Aorta (tissue), 5 donors: ENCODE data around the gene MAPK4. TPM values are rescaled to one million over a fixed set of nuclear protein-coding genes. Genes with fewer than 3 reads are reported as not detected.
"Not testable (repeated sequence)": the region's sequence is repeated elsewhere in the genome, so short reads cannot be mapped to it uniquely, and the experiment has no call there.

Source experiments
- ATAC-seq: fragments of 200-7000 bp; cut with Tn5 transposase; one replicate; pipeline ENCODE4 v1.9.1; 2022; ENCODE audit warnings: moderate library complexity; ENCODE audit not compliant: low FRiP score
- DNase-seq, 2 donors: peaks; one replicate each; pipeline ENCODE4 v3.0.0-alpha.2; 2020
- H3K27ac ChIP-seq, 2 donors: one replicate each; pipeline ENCODE4 v1.5.1; 2013; ENCODE audit warnings: low read length in 2 of 2, mild to moderate bottlenecking in 2 of 2, moderate library complexity in 2 of 2, control low read depth in 1 of 2, inconsistent platforms in 1 of 2, low read depth in 1 of 2
- H3K27me3 ChIP-seq, 2 donors: one replicate each; pipeline ENCODE4 v1.6.1; 2013; ENCODE audit warnings: control low read depth in 1 of 2, low read length in 1 of 2, mild to moderate bottlenecking in 1 of 2, moderate library complexity in 1 of 2; ENCODE audit not compliant: insufficient read depth in 2 of 2, control insufficient read depth in 1 of 2
- H3K36me3 ChIP-seq, 2 donors: one replicate each; pipeline ENCODE4 v1.6.1; 2013; ENCODE audit warnings: control low read depth in 1 of 2, low read length in 1 of 2, mild to moderate bottlenecking in 1 of 2; ENCODE audit not compliant: insufficient read depth in 2 of 2, control insufficient read depth in 1 of 2
- H3K4me1 ChIP-seq, 2 donors: one replicate each; pipeline ENCODE4 v1.6.1; 2013; ENCODE audit warnings: low read length in 2 of 2, control low read depth in 1 of 2, mild to moderate bottlenecking in 1 of 2, moderate library complexity in 1 of 2; ENCODE audit not compliant: insufficient read depth in 2 of 2, control insufficient read depth in 1 of 2
- H3K4me3 ChIP-seq, 2 donors: one replicate each; pipeline ENCODE4 v1.5.1; 2013; ENCODE audit warnings: low read length in 2 of 2, control low read depth in 1 of 2, mild to moderate bottlenecking in 1 of 2
- H3K9me3 ChIP-seq: one replicate; pipeline ENCODE4 v1.6.1; 2013; ENCODE audit warnings: mild to moderate bottlenecking, low read length; ENCODE audit not compliant: control insufficient read depth
- WGBS, 2 donors: extraction: QIAGEN DNeasy Blood & Tissue Kit; methylation state at CpG; one replicate each; pipeline ENCODE4 v1.1.7; 2013; 5-methylcytosine and 5-hydroxymethylcytosine counted together
- intact Hi-C, 2 donors: fragments of 100-400 bp; cut with DNase I; formaldehyde crosslinking; loops; one replicate each; pipeline versions ENCODE4 v1.14.2 to v1.15.0; 2022
- polyA plus RNA-seq, 2 donors: library from polyadenylated mRNA; stranded (reverse); fragments of 200-250 nt; gene quantifications; one replicate each; pipeline ENCODE4 v1.2.3, GENCODE V29; 2013
- total RNA-seq, 2 donors: library from RNA; stranded (reverse); fragmentation: NEBNext Ultra II Directional; extraction: Animal tissue kit (Norgen Biotek cat#: 25700); gene quantifications; one replicate each; pipeline ENCODE4 v1.2.1, GENCODE V29; 2021
- donor health status: healthy with polysubstance abuse.
- donor health status: Bipolar disorder and iron deficiency.
- donor health status: DM: no; HTN: no; CAD: no.
- donor health status: DM: no; HTN: no; CAD: no.
- donor health status: DM: yes; HTN: yes; CAD: no.

MAPK4 gene
- total and polyA plus RNA-seq, 4 donors, result 1.1 to 4.2 (median 1.5) TPM

DNA sequence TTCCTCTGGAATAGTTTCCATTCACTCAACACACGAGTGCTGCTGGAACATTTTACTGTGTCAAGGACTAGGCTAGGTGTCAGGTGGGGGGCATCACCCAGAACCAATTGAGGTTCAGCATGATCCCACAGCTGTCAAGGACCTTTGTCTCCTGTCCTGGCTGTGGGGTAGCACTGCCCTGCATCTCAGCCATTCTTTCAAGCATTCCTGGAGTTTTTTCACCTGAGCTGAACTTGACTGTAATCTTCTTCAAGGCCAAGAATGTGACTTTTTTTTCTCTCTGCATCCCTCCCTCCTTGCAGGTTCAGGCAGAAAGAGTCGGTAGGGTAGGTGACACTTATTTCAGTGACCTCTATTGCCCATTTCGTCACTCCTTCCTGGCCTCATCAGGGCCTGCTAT is 3.5 kb downstream of the MAPK4 start:
- no peak for DNase-seq
- intact Hi-C loops, result no loop called here
- 80 to 87% methylated on average over 3 of the region's 3 CpGs for WGBS, 2 donors
- Histone ChIP-seq H3K36me3 (no peaks in the 10 kb centered on the region), H3K27me3 (no peaks in the 10 kb centered on the region), H3K27ac (no peak overlapping the region), H3K9me3 (no peaks in the 10 kb centered on the region), H3K4me1 (no peaks in the 10 kb centered on the region), H3K4me3 (no peak overlapping the region)
- ATAC-seq, result no peak

DNA sequence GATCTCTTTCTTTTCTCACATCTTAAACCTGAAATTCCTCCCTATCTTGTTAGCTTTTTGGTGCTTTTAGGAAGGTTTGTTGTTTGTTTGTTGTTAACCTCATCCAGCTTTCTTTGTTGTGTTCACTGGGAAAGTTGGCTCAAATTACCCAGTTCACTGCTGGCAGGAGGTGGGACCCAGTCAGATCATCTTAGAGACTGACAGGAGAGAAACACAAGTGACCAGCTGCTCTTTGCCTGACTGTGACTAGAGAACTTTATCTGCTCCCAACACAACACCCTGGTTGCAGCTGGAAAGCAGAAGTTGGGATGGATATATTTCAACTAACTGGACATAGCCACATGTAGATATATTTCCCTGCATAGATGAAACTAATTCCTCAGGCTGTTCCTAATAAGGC is 10.0 kb downstream of the MAPK4 start:
- DNase-seq, result no peak
- H3K9me3 ChIP-seq, result no peaks in the 10 kb centered on the region
- no peak overlapping the region for H3K27ac ChIP-seq
- H3K27me3 ChIP-seq, result no peaks in the 10 kb centered on the region
- ATAC-seq, result no peak
- no peak overlapping the region for H3K4me3 ChIP-seq
- intact Hi-C loops, result no loop called here
- H3K4me1 ChIP-seq, result no peaks in the 10 kb centered on the region
- H3K36me3 ChIP-seq, result no peaks in the 10 kb centered on the region

DNA sequence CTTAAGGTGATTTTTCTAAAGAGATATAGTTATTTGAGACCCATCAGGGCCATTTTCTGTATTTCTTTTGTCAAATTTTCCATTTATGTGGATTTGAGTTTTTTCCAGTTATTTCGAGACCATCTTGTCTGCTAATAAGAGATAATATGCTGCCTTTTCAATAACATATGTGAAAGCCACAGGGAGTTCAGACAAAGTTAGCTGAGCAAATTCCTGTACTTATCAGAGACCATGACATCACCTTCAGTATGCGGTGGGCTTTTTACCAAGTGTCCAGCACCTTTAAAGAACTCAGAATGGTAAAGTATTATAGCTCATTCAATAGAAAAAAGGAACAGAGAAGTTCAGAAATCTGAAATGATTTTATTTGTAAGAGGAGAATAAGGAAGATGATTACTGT is 11.7 kb downstream of the MAPK4 start:
- no peak for DNase-seq
- H3K36me3 ChIP-seq, result no peaks in the 10 kb centered on the region
- no peaks in the 10 kb centered on the region for H3K4me1 ChIP-seq
- no peaks in the 10 kb centered on the region for H3K27me3 ChIP-seq
- intact Hi-C loops, result no loop called here
- H3K4me3 ChIP-seq, result no peak overlapping the region
- 85 to 90% methylated on average over 2 of the region's 2 CpGs for WGBS, 2 donors
- no peak overlapping the region for H3K27ac ChIP-seq
- no peaks in the 10 kb centered on the region for H3K9me3 ChIP-seq
- no peak for ATAC-seq

DNA sequence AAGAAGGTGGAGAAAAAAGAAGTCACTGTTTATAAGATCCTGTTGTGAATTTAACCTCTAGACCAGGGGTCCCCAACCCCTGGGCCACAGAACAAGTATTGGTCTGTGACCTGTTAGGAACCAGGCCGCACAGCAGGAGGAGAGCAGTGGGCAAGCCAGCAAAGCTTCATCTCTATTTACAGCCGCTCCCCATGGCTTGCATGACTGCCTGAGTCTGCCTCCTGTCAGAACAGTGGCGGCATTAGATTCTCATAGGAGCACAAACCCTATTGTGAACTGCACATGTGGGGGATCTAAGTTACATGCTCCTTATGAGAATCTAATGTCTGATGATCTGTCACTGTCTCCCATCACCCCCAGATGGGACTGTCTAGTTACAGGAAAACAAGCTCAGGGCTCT is 13.3 kb downstream of the MAPK4 start:
- H3K27me3 ChIP-seq, H3K4me3 ChIP-seq, H3K4me1 ChIP-seq, intact Hi-C loops, H3K27ac ChIP-seq, DNase-seq, H3K9me3 ChIP-seq, ATAC-seq, H3K36me3 ChIP-seq: not testable (repeated sequence)
- WGBS, 2 donors, result 91 to 95% methylated on average over 3 of the region's 3 CpGs

DNA sequence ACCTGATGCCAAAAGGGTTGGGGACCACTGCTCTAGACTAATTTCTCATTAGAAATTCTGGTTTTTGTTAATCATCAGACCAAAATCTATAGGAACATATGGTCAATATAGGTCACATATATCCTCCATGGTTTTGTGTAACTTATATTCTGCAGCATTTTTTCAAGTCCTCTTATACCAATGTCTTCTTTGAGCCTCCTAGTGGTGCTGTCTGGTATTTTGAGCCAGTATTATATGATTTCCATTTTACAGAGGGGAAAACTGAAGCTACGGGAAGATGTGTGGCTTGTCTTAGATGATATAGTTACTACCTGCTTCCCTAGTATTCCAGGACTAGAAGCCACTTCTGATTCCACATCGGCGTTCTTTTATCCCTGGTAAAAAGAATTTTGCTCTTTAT is 13.8 kb downstream of the MAPK4 start:
- DNase-seq (no peak), ATAC-seq (no peak)
- Histone ChIP-seq H3K36me3 (no peaks in the 10 kb centered on the region), H3K4me3 (no peak overlapping the region), H3K9me3 (no peaks in the 10 kb centered on the region), H3K4me1 (no peaks in the 10 kb centered on the region), H3K27me3 (no peaks in the 10 kb centered on the region), H3K27ac (no peak overlapping the region)
- intact Hi-C loops, result no loop called here
- WGBS, 2 donors, result 80 to 81% methylated on average over 3 of the region's 3 CpGs

DNA sequence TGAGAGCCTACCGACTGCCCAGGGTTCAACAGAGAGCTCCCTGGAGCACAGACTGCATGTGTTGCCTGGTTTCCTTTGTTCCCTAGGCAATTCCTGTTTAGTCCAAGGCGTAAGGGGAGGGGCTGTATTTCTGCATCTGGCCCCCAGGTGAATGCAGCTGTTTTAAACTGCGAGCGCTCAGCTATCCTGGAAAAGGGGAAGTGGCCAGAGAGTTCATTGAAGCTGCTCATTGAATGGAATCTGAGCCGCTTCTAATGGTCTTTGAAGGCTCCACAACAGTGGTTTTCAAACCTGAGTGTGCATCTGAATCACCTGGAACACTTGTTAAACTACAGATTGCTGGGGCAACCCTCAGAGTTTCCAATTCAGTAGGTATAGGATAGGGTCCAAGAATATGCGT is 18.1 kb downstream of the MAPK4 start:
- intact Hi-C loops, result no loop called here
- 83 to 85% methylated on average over 6 of the region's 6 CpGs for WGBS, 2 donors
- Histone ChIP-seq H3K36me3 (no peaks in the 10 kb centered on the region), H3K27me3 (no peaks in the 10 kb centered on the region), H3K27ac (no peak overlapping the region), H3K4me1 (no peaks in the 10 kb centered on the region), H3K9me3 (no peaks in the 10 kb centered on the region), H3K4me3 (no peak overlapping the region)
- no peak for ATAC-seq
- DNase-seq, result no peak

DNA sequence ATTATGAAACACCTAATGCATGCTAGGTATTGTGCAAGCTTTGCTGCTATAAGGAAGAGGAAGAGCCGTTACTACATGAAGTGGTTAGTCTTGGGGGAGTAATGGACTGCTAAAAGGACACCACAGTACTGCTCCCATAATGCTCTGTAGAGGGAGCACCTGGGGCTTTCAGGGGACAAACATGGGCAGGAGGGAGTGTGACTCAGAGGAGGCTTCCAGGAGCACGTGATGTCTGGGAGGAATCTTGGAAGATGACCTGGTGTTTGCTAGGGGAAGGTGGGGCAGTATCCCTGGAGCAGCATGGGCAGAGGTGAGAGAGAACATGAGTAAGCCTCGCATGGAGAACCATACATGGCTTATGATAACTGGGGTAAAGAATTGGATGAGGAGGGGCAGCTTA is 18.8 kb downstream of the MAPK4 start:
- DNase-seq, result no peak
- no peaks in the 10 kb centered on the region for H3K9me3 ChIP-seq
- H3K27ac ChIP-seq, result no peak overlapping the region
- H3K36me3 ChIP-seq, result no peaks in the 10 kb centered on the region
- no peaks in the 10 kb centered on the region for H3K4me1 ChIP-seq
- intact Hi-C loops, result no loop called here
- whole genome bisulfite sequencing, 2 donors, result 85 to 87% methylated on average over 3 of the region's 3 CpGs
- no peak for ATAC-seq
- H3K4me3 ChIP-seq, result no peak overlapping the region
- no peaks in the 10 kb centered on the region for H3K27me3 ChIP-seq

DNA sequence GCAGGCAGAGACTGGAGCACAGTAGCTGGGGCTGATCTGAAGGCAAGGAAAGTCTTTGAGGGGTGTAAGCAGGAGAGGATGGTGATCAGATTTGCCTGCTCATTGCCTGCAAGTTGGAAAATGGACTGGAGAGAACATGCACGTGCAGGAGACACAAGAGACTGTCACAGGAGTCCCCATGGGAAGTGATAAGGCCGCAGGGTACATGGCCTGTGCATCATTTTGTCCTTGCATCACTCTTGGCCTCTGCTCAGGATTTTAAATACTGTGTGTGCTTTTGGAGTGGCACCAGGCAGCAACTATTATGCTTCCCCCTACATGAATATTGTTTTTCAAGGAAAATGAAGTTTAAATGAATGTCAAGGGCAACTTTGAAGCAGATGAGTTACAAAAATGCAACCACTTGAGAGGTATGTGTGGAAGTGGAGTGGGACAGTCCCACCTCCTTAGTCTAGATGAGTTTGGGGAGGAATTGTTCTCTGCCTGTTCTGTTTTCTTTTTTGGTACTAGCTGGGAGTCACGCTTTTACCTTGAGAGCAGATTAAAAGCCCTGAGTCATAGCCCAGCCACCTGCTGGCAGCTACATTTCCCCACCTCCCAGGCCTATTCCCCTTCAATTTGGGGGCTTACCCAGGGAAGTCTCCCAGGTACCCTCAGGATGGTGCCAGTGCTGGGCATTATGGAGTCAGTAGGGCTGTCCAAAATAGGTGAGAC is 19.3 kb downstream of the MAPK4 start:
- no peak for ATAC-seq
- intact Hi-C loops, result no loop called here
- H3K27ac ChIP-seq, result no peak overlapping the region
- H3K4me1 ChIP-seq, result no peaks in the 10 kb centered on the region
- DNase-seq, result no peak
- H3K4me3 ChIP-seq, result no peak overlapping the region
- no peaks in the 10 kb centered on the region for H3K27me3 ChIP-seq
- H3K36me3 ChIP-seq, result no peaks in the 10 kb centered on the region
- WGBS, 2 donors, result 39 to 44% methylated on average over 3 of the region's 3 CpGs
- H3K9me3 ChIP-seq, result no peaks in the 10 kb centered on the region

DNA sequence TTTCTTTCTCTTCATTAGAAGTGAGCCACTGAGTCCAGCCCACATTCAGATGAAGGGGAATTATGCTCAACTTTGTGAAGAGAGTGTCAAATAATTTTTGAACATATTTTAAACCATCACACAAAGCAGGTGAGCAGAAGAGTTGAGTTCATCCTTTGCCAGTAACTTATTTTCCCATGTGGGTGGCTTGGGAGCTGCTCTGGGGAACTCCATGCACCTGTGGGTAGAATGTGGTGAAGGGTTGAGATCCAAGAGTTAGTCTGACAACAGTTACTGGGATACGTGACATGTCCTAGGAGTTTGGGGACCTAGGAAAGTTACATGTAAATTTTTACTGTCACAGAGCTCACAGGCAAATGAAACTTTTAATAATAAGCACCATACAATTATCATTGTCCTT is 21.6 kb downstream of the MAPK4 start:
- H3K27me3 ChIP-seq, result no peaks in the 10 kb centered on the region
- H3K4me3 ChIP-seq, result no peak overlapping the region
- H3K36me3 ChIP-seq, result no peaks in the 10 kb centered on the region
- ATAC-seq (no peak), DNase-seq (no peak)
- intact Hi-C loops, result no loop called here
- 83 to 93% methylated on average over 1 of the region's 1 CpG for WGBS, 2 donors
- no peaks in the 10 kb centered on the region for H3K4me1 ChIP-seq
- no peak overlapping the region for H3K27ac ChIP-seq
- H3K9me3 ChIP-seq, result no peaks in the 10 kb centered on the region
